CD4-positive, alpha-beta T cell (primary cell): ENCODE data around the gene CD46. TPM values are rescaled to one million over a fixed set of nuclear protein-coding genes. Genes with fewer than 3 reads are reported as not detected.

Source experiments
- ATAC-seq: fragments of 200-7000 bp; cut with Tn5 transposase; one replicate; pipeline ENCODE4 v1.10.0; 2022; ENCODE audit warnings: mild to moderate bottlenecking; ENCODE audit not compliant: poor library complexity
- CTCF ChIA-PET: fragments of 350-600 bp; sonication (Branson Sonifier 250); formaldehyde crosslinking; loops from one replicate; lab custom pipeline; 2021; ENCODE audit warnings: antibody characterized with exemption, inconsistent platforms; lab: Charles Lee
- POLR2A ChIA-PET: fragments of 350-600 bp; sonication (Branson Sonifier 250); formaldehyde crosslinking; loops from one replicate; lab custom pipeline; 2021; ENCODE audit warnings: antibody characterized with exemption, inconsistent platforms; lab: Charles Lee
- DNase-seq, 14 experiments: peaks; one replicate each; pipeline ENCODE4 v3.0.0-alpha.2; 2013 to 2020; ENCODE audit warnings: mixed read lengths in 2 of 14
- H3K27ac ChIP-seq, 2 donors: one replicate each; pipeline versions ENCODE4 v1.5.1 to v1.7.0; 2013; ENCODE audit warnings: low read length in 2 of 2, low read depth in 1 of 2, mild to moderate bottlenecking in 1 of 2
- H3K27me3 ChIP-seq, 2 experiments: 1 replicate in 1 of 2; 2 replicates in 1 of 2; pipeline versions ENCODE4 v1.6.1 to v1.7.0; 2013; ENCODE audit warnings: low read length in 2 of 2, control low read depth in 1 of 2, mild to moderate bottlenecking in 1 of 2, moderate library complexity in 1 of 2; ENCODE audit not compliant: insufficient read depth in 2 of 2, control insufficient read depth in 1 of 2
- H3K36me3 ChIP-seq: one replicate; pipeline ENCODE4 v1.6.1; 2013; ENCODE audit warnings: low read length, control low read depth; ENCODE audit not compliant: insufficient read depth
- H3K4me1 ChIP-seq: one replicate; pipeline ENCODE4 v1.6.1; 2013; ENCODE audit warnings: low read length, control low read depth; ENCODE audit not compliant: insufficient read depth
- H3K4me3 ChIP-seq: one replicate; pipeline ENCODE4 v1.5.1; 2013; ENCODE audit warnings: mild to moderate bottlenecking, low read length, moderate library complexity
- H3K9me3 ChIP-seq, 2 experiments: 1 replicate in 1 of 2; 2 replicates in 1 of 2; pipeline versions ENCODE4 v1.6.1 to v1.7.0; 2013; ENCODE audit warnings: low read length in 2 of 2, mild to moderate bottlenecking in 2 of 2, control low read depth in 1 of 2, moderate library complexity in 1 of 2; ENCODE audit not compliant: control insufficient read depth in 1 of 2, insufficient read depth in 1 of 2
- H3K27ac Mint-ChIP-seq: one replicate; pipeline ENCODE4 v1.8.0; 2020; ENCODE audit warnings: mixed read lengths
- H3K27me3 Mint-ChIP-seq: one replicate; pipeline ENCODE4 v1.8.0; 2021; ENCODE audit warnings: mixed read lengths
- H3K36me3 Mint-ChIP-seq: one replicate; pipeline ENCODE4 v1.8.0; 2021; ENCODE audit warnings: low read depth, mixed read lengths
- H3K4me1 Mint-ChIP-seq: one replicate; pipeline ENCODE4 v1.8.0; 2021; ENCODE audit warnings: low read depth, mixed read lengths
- H3K4me3 Mint-ChIP-seq: one replicate; pipeline ENCODE4 v1.8.0; 2020; ENCODE audit warnings: mild to moderate bottlenecking, mixed read lengths
- H3K9me3 Mint-ChIP-seq: one replicate; pipeline ENCODE4 v1.8.0; 2020; ENCODE audit warnings: mixed read lengths
- CTCF ChIP-seq: fragments of 200-600 bp; IDR thresholded peaks from one replicate; pipeline ENCODE4 v1.8.0; 2022; ENCODE audit warnings: antibody characterized with exemption, mild to moderate bottlenecking
- intact Hi-C, 2 experiments: fragments of 100-400 bp; cut with DNase I in 1 of 2; cut with micrococcal nuclease in 1 of 2; formaldehyde crosslinking; loops; one replicate each; pipeline versions ENCODE4 v1.15.1 to v1.9.0; 2023 to 2025; cut with DNase I, micrococcal nuclease
- total RNA-seq, 174 experiments: library from RNA in 2 of 174; stranded (reverse) in 2 of 174; gene quantifications; one replicate each; pipeline ENCODE4 v1.2.3 and lab custom pipeline; 2021 to 2026

The CD46 gene
- total RNA-seq, 2 experiments from 2014 or later, result 111 to 115 TPM

GRCh38 chr1:207817166-207817565 is 65.3 kb downstream of the CD46 start:
- Mint-ChIP-seq H3K27ac (peak overlapping the region; percentile 66), H3K36me3 (peaks cover 85% of the 10 kb centered on the region), H3K4me1 (peaks cover 74% of the 10 kb centered on the region), H3K9me3 (no peaks in the 10 kb centered on the region), H3K27me3 (no peaks in the 10 kb centered on the region), H3K4me3 (no peak overlapping the region)
- ChIA-PET POLR2A (interaction anchor here (2.9 kb wide), 1 partner anchor 17 kb away, joined by 6 read pairs; no protein-coding TSS in a partner anchor), CTCF (interaction anchor here (1.3 to 3.3 kb wide), 2 partner anchors 20 to 68 kb away, joined by 3 to 14 read pairs; no protein-coding TSS in a partner anchor)
- Histone ChIP-seq H3K27ac (no peak overlapping the region), H3K9me3 (no peaks in the 10 kb centered on the region), H3K4me1 (peaks cover 78% of the 10 kb centered on the region), H3K4me3 (no peak overlapping the region), H3K27me3 (no peaks in the 10 kb centered on the region), H3K36me3 (peaks cover 89% of the 10 kb centered on the region)
- ATAC-seq (no peak), DNase-seq (no peak)
- intact Hi-C loops, result no loop called here
- no peak for TF ChIP-seq CTCF

- Mint-ChIP-seq H3K27ac (peak overlapping the region; percentile 66), H3K4me3 (peak overlapping the region; percentile 16), H3K27me3 (no peaks in the 10 kb centered on the region), H3K36me3 (peaks cover 83% of the 10 kb centered on the region), H3K4me1 (peaks cover 81% of the 10 kb centered on the region), H3K9me3 (no peaks in the 10 kb centered on the region)
- Histone ChIP-seq H3K36me3 (peaks cover 81% of the 10 kb centered on the region), H3K4me3 (no peak overlapping the region), H3K4me1 (peaks cover 85% of the 10 kb centered on the region), H3K9me3 (no peaks in the 10 kb centered on the region), H3K27me3 (no peaks in the 10 kb centered on the region), H3K27ac (no peak overlapping the region)
- POLR2A ChIA-PET, result interaction anchor here (2.8 to 2.9 kb wide), 2 partner anchors 18 to 50 kb away, joined by 6 to 11 read pairs; no protein-coding TSS in a partner anchor
- DNase-seq, result no peak
- CTCF ChIA-PET, result interaction anchor here (1.3 to 3.3 kb wide), 2 partner anchors 21 to 67 kb away, joined by 3 to 14 read pairs; no protein-coding TSS in a partner anchor
- no peak for ATAC-seq
- intact Hi-C loops, result no loop called here
- no peak for TF ChIP-seq CTCF
Observed at GRCh38 chr1:207817778-207818751, 66.2 kb downstream of the CD46 start.

DNA sequence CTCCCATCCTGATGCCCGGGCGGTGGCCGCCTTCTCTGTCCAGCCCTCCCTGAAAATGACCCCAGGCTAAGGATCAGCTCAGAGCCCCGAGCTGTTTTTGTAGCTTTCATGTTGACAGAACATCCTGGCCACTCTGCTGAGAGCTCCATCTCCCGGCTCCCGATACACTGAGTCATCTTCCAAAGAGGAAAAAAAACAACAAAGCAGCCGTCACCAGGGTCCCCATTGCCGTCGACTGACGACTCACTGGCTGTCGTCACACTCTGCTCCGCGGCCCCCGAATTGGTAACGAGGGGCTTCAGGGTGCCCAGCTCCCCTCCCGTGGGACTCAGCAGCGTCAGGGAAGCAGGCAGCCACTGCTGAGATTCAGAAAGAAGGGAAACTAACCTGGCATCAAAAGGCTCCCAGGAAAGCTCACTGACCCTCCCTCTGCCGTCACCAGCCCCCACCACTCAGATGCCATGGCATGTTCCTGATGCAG is 67.2 kb downstream of the CD46 start:
- no peak overlapping the region for H3K4me3 Mint-ChIP-seq
- H3K36me3 Mint-ChIP-seq, result peaks cover 79% of the 10 kb centered on the region
- H3K27ac ChIP-seq, result no peak overlapping the region
- no peak for TF ChIP-seq CTCF
- peaks cover 90% of the 10 kb centered on the region for H3K4me1 ChIP-seq
- H3K9me3 ChIP-seq, result no peaks in the 10 kb centered on the region
- no peaks in the 10 kb centered on the region for H3K27me3 ChIP-seq
- peak overlapping the region; percentile 73 for H3K27ac Mint-ChIP-seq
- H3K9me3 Mint-ChIP-seq, result peaks cover 2% of the 10 kb centered on the region
- no peak for ATAC-seq
- peaks cover 76% of the 10 kb centered on the region for H3K4me1 Mint-ChIP-seq
- H3K36me3 ChIP-seq, result peaks cover 72% of the 10 kb centered on the region
- POLR2A ChIA-PET, result interaction anchor here (0.6 to 2.9 kb wide), 4 partner anchors 19 to 52 kb away, joined by 3 to 11 read pairs (median 5); no protein-coding TSS in a partner anchor
- intact Hi-C loops, result no loop called here
- no peak overlapping the region for H3K4me3 ChIP-seq
- H3K27me3 Mint-ChIP-seq, result peaks cover 4% of the 10 kb centered on the region
- CTCF ChIA-PET, result interaction anchor here (1.1 to 3.3 kb wide), 3 partner anchors 14 to 50 kb away, joined by 3 to 14 read pairs (median 4); no protein-coding TSS in a partner anchor
- no peak for DNase-seq
